GM18951 (cell line): ENCODE data around the gene UGT1A10.
"Not testable (repeated sequence)": the region's sequence is repeated elsewhere in the genome, so short reads cannot be mapped to it uniquely, and the experiment has no call there.

Source experiments
- POLR2A ChIP-seq: IDR thresholded peaks from 4 replicates; pipeline ENCODE4 v1.6.1; 2011; ENCODE audit warnings: mild to moderate bottlenecking; ENCODE audit not compliant: insufficient read length, insufficient read depth; ENCODE audit errors: extremely low read depth
- in situ Hi-C: fragments of 300-500 bp; cut with MboI; formaldehyde crosslinking; loops from one replicate; pipeline ENCODE4 v1.12.0; 2022; ENCODE audit warnings: low sequenced_read_pairs, mixed read lengths, inconsistent platforms; ENCODE audit not compliant: unreplicated experiment

The UGT1A10 gene

DNA sequence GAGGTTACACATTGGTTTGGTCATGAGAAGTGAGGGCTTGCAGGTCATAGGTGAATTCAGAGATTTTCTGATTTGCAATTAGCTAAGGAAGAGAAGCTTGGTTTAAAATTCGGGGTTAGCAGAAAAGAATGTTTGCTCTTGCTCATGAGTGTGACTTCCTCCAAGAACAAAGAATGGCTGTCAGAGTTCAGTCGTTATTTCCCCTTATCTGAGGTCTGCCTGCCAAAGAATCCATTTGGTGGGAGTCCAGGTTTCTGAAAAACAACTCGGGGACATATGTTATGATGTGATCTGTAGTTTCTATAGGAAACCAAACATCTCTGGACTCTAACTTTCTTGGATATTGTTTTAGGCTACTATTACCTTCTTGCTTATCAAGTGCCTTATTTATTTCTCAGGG lies 53.3 kb downstream of the UGT1A10 start:
- in situ Hi-C loops, result no loop called here
- no peak for TF ChIP-seq POLR2A

DNA sequence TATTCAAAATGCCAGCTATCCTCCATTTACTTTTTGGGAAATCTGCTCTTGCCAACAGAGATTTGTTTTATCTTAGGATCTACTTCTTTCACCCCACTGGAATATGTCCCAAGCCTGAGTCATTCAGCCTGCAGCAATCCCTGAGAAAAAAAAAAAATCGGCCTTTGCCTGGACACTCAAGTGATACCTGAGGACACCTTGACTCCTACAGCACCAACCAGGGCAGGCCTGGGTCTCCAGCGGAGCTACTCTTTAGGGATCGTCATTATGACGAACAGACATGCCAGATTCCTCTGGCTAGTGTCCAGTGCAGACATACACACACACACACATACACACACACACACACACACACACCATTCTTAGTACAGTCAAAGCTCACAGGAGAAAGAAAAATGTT lies 54.2 kb downstream of the UGT1A10 start:
- TF ChIP-seq POLR2A, result no peak
- in situ Hi-C loops, result no loop called here

DNA sequence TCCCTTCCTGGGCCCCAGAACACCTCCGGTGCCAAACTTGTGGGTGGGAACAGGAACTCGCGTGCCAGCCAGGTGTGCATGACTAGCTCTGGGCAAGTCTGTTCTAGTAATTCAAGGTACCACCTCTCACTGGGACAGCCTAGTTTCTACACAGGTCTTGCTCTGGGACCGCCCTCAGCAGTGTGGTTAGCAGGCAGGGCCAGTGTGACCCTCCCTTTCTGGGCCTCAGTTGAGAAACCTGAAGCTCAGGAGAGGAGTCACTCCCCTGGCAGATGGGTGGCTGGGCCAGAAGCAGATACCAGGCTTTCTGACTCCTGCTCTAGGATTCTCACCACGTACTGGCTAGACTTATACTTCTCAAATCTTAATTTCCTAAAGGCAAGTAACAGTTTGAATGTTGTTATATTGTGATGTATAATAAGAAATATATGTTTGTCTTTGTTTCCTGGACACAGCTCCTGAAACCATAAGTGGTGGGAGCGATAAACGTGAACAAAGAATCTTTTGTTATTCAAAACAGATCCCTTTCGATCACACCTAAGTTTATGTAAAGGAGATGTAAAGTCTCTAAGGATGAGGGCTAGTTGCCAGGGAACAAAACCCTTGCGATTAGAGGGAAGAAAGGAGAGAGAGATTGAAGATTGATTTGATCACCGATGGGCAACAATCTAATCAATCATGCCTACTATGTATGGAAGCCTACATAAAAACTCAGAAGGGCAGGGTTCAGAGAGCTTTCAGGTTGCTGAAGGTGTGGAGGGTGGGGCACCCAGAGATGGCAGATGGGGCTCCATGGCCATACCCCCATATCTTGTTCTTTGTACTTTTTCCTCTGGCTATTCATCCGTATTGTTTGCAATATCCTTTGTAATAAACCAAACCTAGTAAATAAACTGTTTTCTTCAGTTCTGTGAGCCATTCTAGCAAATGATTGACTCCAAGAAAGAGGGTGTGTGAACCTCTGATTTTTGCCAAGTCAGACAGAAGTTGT lies 55.5 kb downstream of the UGT1A10 start:
- in situ Hi-C loops, result no loop called here
- no peak for TF ChIP-seq POLR2A

DNA sequence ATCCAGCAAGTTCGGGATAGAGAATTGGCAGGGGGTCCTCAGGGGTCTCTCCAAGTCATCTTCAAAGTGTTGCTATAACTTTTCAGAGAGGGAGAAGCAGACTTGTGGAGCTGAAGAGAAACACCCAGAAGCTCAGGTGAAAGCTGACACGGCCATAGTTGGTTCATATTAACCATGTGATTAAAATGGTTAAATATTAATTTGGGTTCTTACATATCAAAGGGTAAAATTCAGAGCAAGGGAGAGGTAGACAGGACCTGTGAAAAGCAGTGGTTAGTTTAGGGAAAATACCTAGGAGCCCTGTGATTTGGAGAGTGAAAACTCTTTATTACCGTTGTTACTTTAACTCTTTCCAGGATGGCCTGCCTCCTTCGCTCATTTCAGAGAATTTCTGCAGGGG lies 56.4 kb downstream of the UGT1A10 start, which contains the start of gene UGT1A6:
Gene UGT1A6 (plus strand): TSS at position 243 of the 400 bp plus-strand sequence. CDS start 115 bp downstream, at position 358.
- no peak for TF ChIP-seq POLR2A
- in situ Hi-C loops, result no loop called here

DNA sequence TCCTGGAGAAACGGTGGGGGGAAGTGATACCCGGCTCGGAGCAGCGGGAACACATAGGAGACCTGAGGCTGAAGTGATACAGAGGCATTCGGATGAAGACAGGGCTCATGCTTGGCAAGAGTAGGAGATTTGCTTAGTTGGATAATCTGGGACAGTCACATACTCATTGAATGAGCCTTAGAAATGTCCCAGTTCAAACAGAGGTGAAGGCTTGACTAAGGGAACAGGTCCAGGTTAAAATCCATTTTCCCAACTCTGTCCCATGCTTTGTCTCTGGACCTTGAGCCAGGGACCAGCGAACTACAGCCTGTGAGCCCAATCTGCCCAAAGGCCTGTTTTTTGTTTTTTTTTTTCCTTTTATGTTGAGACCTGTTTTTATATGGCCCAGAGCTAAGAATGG lies 57.7 kb downstream of the UGT1A10 start:
- TF ChIP-seq POLR2A, result no peak
- in situ Hi-C loops, result no loop called here

DNA sequence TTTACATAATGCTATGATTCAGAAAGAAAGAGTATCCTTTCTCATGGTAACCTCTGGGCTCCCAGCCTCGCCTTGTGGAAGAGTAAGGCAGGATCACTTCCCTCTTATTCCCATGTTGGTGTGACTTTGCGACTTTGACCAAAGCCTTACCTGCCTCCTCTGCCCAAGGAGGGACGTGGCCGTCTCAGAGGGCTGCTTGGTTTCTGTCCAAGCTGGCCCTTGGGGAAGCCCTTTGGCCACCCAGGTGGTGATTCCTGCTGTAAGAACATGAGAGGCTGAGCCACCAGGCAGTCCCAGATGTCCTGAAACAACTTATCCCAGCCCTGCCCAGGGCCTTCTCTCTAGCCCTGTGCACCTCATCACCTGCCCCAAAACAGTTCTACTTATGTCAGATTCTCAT lies 62.5 kb downstream of the UGT1A10 start:
- in situ Hi-C loops, result no loop called here
- TF ChIP-seq POLR2A, result no peak

DNA sequence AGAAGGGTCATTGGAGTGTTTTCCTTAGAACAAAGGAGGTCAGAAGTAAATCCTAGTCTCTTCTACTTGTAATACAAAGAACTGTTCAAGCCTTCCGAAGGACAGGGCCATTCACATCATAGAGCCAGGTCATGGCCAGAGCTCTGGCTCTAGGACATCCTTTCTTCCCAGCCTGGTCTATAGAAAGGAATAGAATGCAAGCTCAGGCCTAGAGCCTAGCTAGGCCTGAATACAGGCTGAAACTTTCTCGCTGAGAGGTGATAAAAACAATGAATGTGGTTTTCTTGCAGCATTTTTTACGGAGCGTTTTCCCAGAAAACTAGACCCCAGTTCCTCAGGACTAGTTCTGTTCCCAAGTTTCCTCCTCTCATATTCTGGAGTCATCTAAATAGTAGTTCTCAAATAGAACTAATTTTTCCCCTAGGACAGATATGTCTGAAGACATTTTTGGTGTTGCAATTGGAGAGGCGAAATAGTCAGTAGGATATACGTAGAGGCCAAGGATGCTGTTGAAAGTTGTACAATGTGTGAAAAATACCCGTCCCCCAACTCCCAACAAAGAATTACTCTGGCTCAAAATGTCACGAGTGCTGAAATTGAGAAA lies 63.3 kb downstream of the UGT1A10 start:
- no peak for TF ChIP-seq POLR2A
- in situ Hi-C loops, result no loop called here

DNA sequence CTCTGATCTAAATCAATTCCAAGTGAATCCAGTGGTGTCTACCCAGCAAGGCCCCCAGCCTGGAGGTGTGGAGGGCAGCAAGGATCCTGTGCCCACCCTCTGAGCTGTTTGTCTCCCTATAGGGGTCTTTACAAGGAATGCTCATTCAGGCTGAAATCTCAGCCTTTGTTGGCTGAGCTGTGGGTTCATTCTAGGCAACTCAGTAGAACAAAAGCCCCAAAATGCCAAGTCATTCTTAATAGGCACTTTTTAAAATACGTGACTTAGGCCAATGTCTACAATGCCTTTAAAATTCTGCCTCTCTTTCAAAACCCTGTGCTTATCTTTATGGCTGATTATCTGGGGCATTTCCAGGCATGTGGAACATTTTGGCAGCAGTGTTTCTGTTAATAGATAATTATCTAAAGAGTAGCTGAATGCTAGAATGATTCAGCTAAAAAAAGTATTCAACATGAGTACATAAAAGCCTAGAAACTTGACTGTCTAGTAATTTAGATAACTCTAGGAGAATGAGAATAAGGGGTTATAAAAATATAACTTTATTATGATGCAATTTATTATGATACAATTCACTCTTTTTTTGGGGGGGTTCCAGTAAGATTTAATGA lies 63.9 kb downstream of the UGT1A10 start:
- in situ Hi-C loops, result no loop called here
- no peak for TF ChIP-seq POLR2A

DNA sequence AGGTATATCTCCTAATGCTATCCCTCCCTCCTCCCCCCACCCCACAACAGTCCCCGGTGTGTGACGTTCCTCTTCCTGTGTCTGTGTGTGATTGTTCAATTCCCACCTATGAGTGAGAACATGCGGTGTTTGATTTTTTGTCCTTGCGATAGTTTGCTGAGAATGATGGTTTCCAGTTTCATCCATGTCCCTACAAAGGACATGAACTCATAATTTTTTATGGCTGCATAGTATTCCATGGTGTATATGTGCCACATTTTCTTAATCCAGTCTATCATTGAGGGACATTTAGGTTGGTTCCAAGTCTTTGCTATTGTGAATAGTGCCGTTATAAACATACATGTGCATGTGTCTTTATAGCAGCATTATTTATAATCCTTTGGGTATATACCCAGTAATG lies 64.6 kb downstream of the UGT1A10 start:
- in situ Hi-C loops, result not testable (repeated sequence)

DNA sequence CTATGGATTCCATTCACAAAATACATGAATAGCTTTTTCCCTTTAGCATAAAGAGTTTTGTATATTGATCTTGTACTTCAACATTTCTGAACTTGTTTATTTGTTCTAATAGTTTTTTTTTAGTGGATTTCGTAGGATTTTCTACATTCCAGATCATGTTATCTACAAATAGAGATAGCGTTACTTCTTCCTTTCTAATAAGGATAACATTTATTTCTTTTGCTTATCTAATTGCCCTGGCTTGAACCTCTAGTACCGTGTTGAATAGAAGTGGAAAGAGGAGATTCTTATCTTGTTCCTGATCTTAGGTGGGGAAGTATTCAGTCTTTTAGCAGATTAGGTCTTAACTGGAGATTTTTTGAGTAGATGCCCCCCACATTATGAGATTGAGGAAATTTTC lies 66.0 kb downstream of the UGT1A10 start:
- in situ Hi-C loops, result no loop called here
- no peak for TF ChIP-seq POLR2A

DNA sequence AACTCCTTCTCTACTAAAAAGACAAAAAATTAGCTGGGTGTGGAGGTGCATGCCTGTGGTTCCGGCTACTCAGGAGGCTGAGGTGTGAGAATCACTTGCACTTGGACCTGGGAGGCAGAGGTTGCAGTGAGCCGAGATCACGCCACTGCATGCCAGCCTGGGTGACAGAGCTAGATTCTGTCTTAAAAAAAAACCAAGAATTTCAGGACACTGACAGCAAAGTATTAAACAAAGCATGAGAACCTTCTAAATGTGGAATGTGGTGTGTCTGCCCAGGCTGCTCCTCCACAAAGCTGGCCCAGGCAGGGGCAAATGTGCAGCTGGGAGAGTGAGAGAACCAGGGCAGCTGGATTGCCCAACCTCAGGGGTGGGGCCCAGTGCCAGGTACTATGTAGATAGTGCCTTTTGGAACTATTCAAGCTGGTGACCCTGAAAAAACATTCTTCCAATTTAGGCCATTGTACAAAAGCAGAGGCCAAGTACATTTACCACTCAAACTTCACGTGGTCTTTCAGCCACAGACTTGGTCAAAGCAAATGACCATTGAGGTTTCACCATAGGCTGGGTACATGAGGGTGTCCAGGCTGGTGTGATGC lies 69.8 kb downstream of the UGT1A10 start:
- no peak for TF ChIP-seq POLR2A
- in situ Hi-C loops, result no loop called here

DNA sequence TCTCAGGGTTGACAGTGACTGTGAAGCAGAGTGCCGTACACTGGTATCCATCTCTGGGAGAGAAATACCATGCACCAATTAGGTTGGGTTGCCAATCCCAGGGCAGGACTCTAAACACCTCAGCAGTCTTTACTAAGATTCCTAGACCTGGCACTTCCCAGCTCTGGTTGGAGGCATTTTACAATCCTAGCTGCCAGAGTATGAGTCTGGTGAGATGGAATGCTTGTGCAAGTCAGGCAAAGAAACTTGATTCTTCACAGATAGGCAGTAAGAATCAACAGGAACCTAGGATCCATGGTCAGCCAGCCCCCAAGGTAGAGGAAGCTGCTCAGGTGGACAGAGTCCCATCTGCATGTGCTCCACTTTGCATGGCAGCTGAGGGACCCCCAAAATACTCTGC lies 70.5 kb downstream of the UGT1A10 start:
- no peak for TF ChIP-seq POLR2A
- in situ Hi-C loops, result no loop called here

DNA sequence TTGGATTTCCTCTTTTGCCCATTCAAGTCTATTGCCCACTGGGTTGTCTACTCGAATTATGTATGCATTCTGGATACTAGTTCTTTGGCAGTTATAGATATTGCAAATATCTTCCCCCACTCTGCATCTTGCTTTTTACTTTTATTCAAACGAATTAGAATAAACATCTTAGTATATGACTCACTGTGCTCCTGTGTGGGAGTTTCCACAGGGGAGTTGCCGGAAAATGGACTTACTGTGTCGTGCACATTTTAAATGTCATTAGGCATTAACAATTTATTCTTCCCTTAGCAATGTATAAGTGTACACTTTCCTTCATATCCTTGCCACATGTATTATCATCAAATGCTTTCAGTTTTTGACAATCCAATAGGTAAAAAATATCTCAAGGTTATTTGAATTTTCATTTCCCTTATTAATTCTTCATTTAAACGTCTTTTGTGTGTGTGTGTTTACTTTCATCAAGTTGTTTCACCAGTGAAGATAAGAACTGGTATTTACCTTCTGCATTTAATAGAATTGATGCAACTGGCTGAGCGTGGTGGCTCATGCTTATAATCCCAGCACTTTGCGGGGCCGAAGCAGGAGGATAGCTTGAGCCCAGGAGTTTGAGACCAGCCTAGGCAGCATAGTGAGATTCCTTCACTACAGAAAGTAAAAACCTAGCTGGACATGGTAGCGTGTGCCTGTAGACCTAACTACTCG lies 71.8 kb downstream of the UGT1A10 start:
- no peak for TF ChIP-seq POLR2A

More for the DNA sequence above, 71.8 kb downstream of the UGT1A10 start:
- in situ Hi-C loops, result no loop called here
